Smooth muscle cell (in vitro differentiated cells): ENCODE results near the gene DCAF11. TPM values are rescaled to one million over a fixed set of nuclear protein-coding genes. Genes with fewer than 3 reads are reported as not detected.

Source experiments
- DNase-seq: peaks from one replicate; lab custom pipeline; 2025; ENCODE audit not compliant: unreplicated experiment; lab: John Stamatoyannopoulos, UW
- H2AFZ ChIP-seq: fragments of 200-600 bp; sonication (generic); 2 replicates; pipeline ENCODE4 v1.6.0; 2016; ENCODE audit warnings: antibody characterized with exemption, low read depth, mild to moderate bottlenecking
- H3F3A ChIP-seq: fragments of 200-600 bp; sonication (generic); 2 replicates; pipeline ENCODE4 v1.6.0; 2017; ENCODE audit warnings: antibody characterized with exemption, low read depth
- H3K27ac ChIP-seq: fragments of 200-600 bp; sonication (generic); 2 replicates; pipeline ENCODE4 v1.5.1; 2016; ENCODE audit warnings: low read depth, mild to moderate bottlenecking
- H3K27me3 ChIP-seq: fragments of 200-600 bp; sonication (generic); 2 replicates; pipeline ENCODE4 v1.6.1; 2016; ENCODE audit warnings: low read depth, mild to moderate bottlenecking
- H3K36me3 ChIP-seq: fragments of 200-600 bp; sonication (generic); 2 replicates; pipeline ENCODE4 v1.5.1; 2016; ENCODE audit warnings: low read depth
- H3K4me1 ChIP-seq: fragments of 200-600 bp; sonication (generic); 2 replicates; pipeline ENCODE4 v1.5.1; 2016; ENCODE audit warnings: low read depth
- H3K4me2 ChIP-seq: fragments of 200-600 bp; sonication (generic); 2 replicates; pipeline ENCODE4 v1.6.0; 2016; ENCODE audit warnings: mild to moderate bottlenecking
- H3K4me3 ChIP-seq: fragments of 200-600 bp; sonication (generic); 2 replicates; pipeline ENCODE4 v1.5.1; 2016; ENCODE audit warnings: mild to moderate bottlenecking
- H3K79me2 ChIP-seq: fragments of 200-600 bp; sonication (generic); 2 replicates; pipeline ENCODE4 v1.6.0; 2016; ENCODE audit warnings: low read depth, mild to moderate bottlenecking
- H3K9ac ChIP-seq: fragments of 200-600 bp; sonication (generic); 2 replicates; pipeline ENCODE4 v1.6.0; 2016; ENCODE audit warnings: low read depth
- H3K9me3 ChIP-seq: fragments of 200-600 bp; sonication (generic); replicated peaks from 2 replicates; pipeline ENCODE4 v1.5.1; 2016; ENCODE audit warnings: low read depth
- H4K20me1 ChIP-seq: fragments of 200-600 bp; sonication (generic); 2 replicates; pipeline ENCODE4 v1.6.0; 2016; ENCODE audit warnings: low read depth
- WGBS: methylation state at CpG from one replicate; pipeline ENCODE4 v1.1.7; 2016; ENCODE audit warnings: low lambda C conversion rate; 5-methylcytosine and 5-hydroxymethylcytosine counted together
- polyA plus RNA-seq: library from polyadenylated mRNA; unstranded; fragments of >200 nt; fragmentation: Nextera tagmentation; extraction: Ambion mirVana; gene quantifications from 2 replicates; pipeline ENCODE4 v1.2.1, GENCODE V29; 2016
- total RNA-seq: library from RNA; depleted of rRNA; stranded (reverse); fragments of >200 nt; gene quantifications from 2 replicates; pipeline ENCODE4 v1.2.3, GENCODE V29; 2014
- TF ChIP-seq, protein P1 (sequence below): fragments of 200-600 bp; sonication (generic); IDR thresholded peaks from 2 replicates; pipeline ENCODE4 v1.5.1; 2017; ENCODE audit warnings: borderline replicate concordance, mild to moderate bottlenecking, antibody characterized with exemption; ENCODE audit not compliant: insufficient read depth, poor library complexity, severe bottlenecking

Gene DCAF11
- total and polyA plus RNA-seq, 2 experiments from 2014 or later = 39.3 to 43.6 TPM

DNA sequence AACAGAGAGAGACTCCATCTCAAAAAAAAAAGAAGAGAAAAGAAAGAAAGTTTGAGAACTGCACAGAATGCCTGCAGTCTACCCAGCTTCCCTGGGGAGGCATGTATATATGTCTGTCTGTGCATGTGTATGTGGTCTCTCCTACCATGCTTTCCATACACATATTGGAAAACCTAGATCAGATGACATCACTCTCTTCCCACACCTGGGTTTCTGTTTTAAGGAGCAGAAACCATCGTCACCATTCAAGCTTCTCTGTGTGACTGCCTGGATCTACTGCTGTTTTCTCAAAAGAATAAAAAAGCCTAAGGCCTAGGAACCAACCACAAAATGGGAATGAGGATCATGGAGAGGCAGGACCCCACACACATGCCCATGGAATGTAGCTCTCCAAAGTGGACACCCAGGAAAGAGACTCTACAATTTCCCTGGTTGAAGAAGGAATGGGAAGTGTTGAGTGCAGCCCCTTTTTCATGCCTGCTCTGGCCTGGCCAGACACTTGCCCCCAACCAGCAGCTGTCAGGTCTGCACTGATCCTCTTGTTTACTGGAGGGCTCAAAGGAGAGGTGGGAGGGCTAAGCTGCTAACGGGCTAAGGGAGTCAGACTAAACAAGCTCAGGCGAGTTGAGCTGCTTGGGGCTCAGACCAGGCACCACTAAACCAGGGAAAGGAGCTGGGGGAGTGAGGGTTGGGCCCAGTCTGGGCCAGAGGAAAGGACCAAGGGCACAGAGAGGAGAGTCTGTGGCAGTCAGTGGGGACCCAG is 28.2 kb upstream of the DCAF11 start:
- Histone ChIP-seq H3F3A (no peaks in the 10 kb centered on the region), H3K9ac (no peak overlapping the region), H3K79me2 (no peaks in the 10 kb centered on the region), H3K27me3 (peaks cover 10% of the 10 kb centered on the region), H3K9me3 (no peaks in the 10 kb centered on the region), H4K20me1 (no peaks in the 10 kb centered on the region), H2AFZ (no peak overlapping the region), H3K4me2 (no peak overlapping the region), H3K4me3 (no peak overlapping the region), H3K27ac (no peak overlapping the region), H3K4me1 (peaks cover 8% of the 10 kb centered on the region), H3K36me3 (no peaks in the 10 kb centered on the region)
- no peak for DNase-seq
- WGBS = 43% methylated on average over 3 of the region's 3 CpGs
- TF ChIP-seq, protein P1, sequence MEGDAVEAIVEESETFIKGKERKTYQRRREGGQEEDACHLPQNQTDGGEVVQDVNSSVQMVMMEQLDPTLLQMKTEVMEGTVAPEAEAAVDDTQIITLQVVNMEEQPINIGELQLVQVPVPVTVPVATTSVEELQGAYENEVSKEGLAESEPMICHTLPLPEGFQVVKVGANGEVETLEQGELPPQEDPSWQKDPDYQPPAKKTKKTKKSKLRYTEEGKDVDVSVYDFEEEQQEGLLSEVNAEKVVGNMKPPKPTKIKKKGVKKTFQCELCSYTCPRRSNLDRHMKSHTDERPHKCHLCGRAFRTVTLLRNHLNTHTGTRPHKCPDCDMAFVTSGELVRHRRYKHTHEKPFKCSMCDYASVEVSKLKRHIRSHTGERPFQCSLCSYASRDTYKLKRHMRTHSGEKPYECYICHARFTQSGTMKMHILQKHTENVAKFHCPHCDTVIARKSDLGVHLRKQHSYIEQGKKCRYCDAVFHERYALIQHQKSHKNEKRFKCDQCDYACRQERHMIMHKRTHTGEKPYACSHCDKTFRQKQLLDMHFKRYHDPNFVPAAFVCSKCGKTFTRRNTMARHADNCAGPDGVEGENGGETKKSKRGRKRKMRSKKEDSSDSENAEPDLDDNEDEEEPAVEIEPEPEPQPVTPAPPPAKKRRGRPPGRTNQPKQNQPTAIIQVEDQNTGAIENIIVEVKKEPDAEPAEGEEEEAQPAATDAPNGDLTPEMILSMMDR = no peak

GRCh38 chr14:24087004-24087403 is 27.6 kb upstream of the DCAF11 start:
- H3F3A ChIP-seq = no peaks in the 10 kb centered on the region
- H3K4me2 ChIP-seq = no peak overlapping the region
- no peak overlapping the region for H3K9ac ChIP-seq
- no peak overlapping the region for H2AFZ ChIP-seq
- no peak overlapping the region for H3K27ac ChIP-seq
- no peaks in the 10 kb centered on the region for H3K36me3 ChIP-seq
- WGBS = 79% methylated on average over 1 of the region's 1 CpG
- H3K4me3 ChIP-seq = no peak overlapping the region
- no peaks in the 10 kb centered on the region for H3K9me3 ChIP-seq
- TF ChIP-seq, protein P1 = no peak
- H4K20me1 ChIP-seq = no peaks in the 10 kb centered on the region
- peaks cover 5% of the 10 kb centered on the region for H3K27me3 ChIP-seq
- no peak for DNase-seq
- H3K79me2 ChIP-seq = no peaks in the 10 kb centered on the region
- H3K4me1 ChIP-seq = peaks cover 3% of the 10 kb centered on the region

DNA sequence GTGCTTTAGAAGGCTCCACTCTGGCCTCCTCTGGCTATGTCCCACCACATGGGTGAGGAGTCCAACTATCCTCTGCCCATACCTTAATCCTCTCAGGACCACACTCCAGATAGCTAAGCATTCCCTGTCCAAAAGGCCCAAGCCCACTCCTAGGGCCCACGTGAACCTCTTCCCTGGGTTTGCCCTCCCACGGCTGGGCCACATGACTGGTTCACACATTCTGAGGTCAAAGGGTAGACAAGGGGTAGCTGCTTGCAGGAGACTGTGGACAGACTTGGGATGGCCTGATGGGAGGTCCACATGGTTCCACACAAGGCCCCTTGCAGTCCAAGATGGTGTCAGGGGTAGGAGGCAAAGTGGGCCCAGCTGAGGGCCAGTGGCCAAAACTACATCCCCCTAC is 26.5 kb upstream of the DCAF11 start:
- TF ChIP-seq, protein P1 = no peak
- H4K20me1 ChIP-seq = no peaks in the 10 kb centered on the region
- H2AFZ ChIP-seq = no peak overlapping the region
- peaks cover 3% of the 10 kb centered on the region for H3K4me1 ChIP-seq
- no peaks in the 10 kb centered on the region for H3K79me2 ChIP-seq
- no peak for DNase-seq
- H3F3A ChIP-seq = no peaks in the 10 kb centered on the region
- WGBS = 91% methylated on average over 2 of the region's 2 CpGs
- no peak overlapping the region for H3K9ac ChIP-seq
- H3K4me3 ChIP-seq = no peak overlapping the region
- H3K36me3 ChIP-seq = no peaks in the 10 kb centered on the region
- H3K27ac ChIP-seq = no peak overlapping the region
- no peaks in the 10 kb centered on the region for H3K27me3 ChIP-seq
- H3K9me3 ChIP-seq = no peaks in the 10 kb centered on the region
- H3K4me2 ChIP-seq = no peak overlapping the region

- H4K20me1 ChIP-seq = no peaks in the 10 kb centered on the region
- no peaks in the 10 kb centered on the region for H3K27me3 ChIP-seq
- no peaks in the 10 kb centered on the region for H3K79me2 ChIP-seq
- no peaks in the 10 kb centered on the region for H3K9me3 ChIP-seq
- peaks cover 4% of the 10 kb centered on the region for H3K4me1 ChIP-seq
- DNase-seq = no peak
- H2AFZ ChIP-seq = no peak overlapping the region
- H3K9ac ChIP-seq = no peak overlapping the region
- TF ChIP-seq, protein P1 = no peak
- H3F3A ChIP-seq = no peaks in the 10 kb centered on the region
- no peak overlapping the region for H3K4me3 ChIP-seq
- H3K27ac ChIP-seq = no peak overlapping the region
- no peaks in the 10 kb centered on the region for H3K36me3 ChIP-seq
- WGBS = 89% methylated on average over 5 of the region's 6 CpGs
- no peak overlapping the region for H3K4me2 ChIP-seq
These were observed 24.7 kb upstream of the DCAF11 start for GRCh38 chr14:24089890-24090289.
